Smooth muscle cell of the umbilical artery (primary cell): Measurements from ENCODE around the gene ATRNL1. TPM values are rescaled to one million over a fixed set of nuclear protein-coding genes. Genes with fewer than 3 reads are reported as not detected.

Source experiments
- total RNA-seq: library from RNA; depleted of rRNA; stranded (reverse); fragments of >200 nt; gene quantifications from 2 replicates; pipeline ENCODE4 v1.2.3, GENCODE V29; 2014

Gene ATRNL1
- 0.97 and 2.7 TPM in 2 replicates for total RNA-seq

GRCh38 chr10:115093286-115093775 is at the start of gene ATRNL1:
TSS of gene ATRNL1 (plus strand) at chr10:115093365. CDS start at chr10:115093751, 386 bp downstream.

Other genes with a start within 250 kb of the ATRNL1 start
- 33.4 and 34.7 TPM in 2 replicates for gene TRUB1, start 155.2 kb upstream of the ATRNL1 start, total RNA-seq